ENCODE measurements around the gene SMIM32.

Gene SMIM32

DNA sequence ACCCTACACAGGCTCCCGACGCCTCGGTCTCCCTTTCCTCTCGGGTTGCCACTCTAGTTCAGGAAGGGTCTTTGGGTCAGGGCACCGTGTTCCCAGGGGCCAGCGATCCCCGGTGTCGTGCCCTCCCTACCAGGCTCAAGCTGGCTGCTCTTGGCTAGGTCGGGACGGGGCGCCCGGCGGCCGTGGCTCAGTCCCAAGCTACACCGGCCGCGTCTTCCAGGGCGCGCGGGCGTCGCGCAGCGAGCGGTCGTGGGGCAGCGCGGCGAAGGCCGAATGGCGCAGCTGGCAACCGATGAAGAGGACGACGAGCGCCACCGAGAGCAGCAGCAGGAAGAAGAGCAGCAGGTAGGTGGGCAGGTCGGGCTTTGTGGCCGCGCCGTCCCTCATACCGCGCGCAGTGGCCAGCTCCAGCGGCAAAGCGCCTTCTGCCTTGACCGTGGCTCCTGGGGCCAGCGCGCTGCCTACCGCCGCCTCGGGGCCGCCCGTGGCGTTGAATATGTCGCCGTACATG lies 892 bp downstream of the SMIM32 start:
- DNase-seq (ENCODE audit: low read depth, low spot score) = no peak
- TF ChIP-seq, protein P1, sequence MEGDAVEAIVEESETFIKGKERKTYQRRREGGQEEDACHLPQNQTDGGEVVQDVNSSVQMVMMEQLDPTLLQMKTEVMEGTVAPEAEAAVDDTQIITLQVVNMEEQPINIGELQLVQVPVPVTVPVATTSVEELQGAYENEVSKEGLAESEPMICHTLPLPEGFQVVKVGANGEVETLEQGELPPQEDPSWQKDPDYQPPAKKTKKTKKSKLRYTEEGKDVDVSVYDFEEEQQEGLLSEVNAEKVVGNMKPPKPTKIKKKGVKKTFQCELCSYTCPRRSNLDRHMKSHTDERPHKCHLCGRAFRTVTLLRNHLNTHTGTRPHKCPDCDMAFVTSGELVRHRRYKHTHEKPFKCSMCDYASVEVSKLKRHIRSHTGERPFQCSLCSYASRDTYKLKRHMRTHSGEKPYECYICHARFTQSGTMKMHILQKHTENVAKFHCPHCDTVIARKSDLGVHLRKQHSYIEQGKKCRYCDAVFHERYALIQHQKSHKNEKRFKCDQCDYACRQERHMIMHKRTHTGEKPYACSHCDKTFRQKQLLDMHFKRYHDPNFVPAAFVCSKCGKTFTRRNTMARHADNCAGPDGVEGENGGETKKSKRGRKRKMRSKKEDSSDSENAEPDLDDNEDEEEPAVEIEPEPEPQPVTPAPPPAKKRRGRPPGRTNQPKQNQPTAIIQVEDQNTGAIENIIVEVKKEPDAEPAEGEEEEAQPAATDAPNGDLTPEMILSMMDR (IDR thresholded peaks at IDR 0.05; ENCODE audit: low read depth, low read length) = no peak
- in situ Hi-C loops (cut with HindIII; ENCODE audit: low sequenced_read_pairs) = no loop called here
- H3K4me3 ChIP-seq (ENCODE audit: low read depth, low read length) = no peak overlapping the region

DNA sequence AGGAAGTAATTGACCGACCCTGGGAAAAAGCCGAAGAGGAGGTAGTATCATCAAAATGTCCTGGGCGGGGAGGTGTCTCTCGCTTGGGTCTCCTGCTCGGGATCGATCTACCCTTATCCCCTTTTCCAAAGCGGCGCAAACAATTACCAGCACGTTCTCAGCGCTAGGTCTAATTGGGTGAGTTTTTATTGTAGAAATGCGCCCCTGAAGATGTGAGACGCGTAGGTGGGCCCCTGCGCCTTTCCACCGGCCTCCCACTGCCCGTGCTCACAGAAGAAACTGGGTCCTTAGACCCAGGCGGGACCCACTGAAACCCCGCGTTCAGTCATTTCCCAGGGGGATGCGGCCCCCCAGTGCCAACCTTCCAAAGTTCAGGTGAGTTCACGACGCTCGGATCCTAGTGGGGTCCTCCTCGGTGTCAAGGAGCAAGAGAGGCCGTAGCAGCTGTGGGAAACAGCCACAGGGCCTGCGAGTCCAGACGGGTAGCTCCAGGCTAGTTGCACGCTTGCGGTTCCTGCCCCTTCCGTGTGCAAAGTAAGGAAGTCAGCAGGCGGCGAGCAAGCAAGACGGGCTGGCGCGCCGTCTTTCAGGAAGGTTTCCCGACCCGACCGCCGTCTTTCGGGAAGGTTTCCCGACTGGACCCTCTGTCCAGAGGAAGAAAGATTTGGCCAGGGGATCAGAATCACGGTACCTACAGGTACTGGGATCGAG lies 1.5 kb downstream of the SMIM32 start:
- H3K4me3 ChIP-seq (ENCODE audit: low read depth, low read length) = no peak overlapping the region
- in situ Hi-C loops (cut with HindIII; ENCODE audit: low sequenced_read_pairs) = no loop called here
- DNase-seq (ENCODE audit: low read depth, low spot score) = no peak
- TF ChIP-seq, protein P1 (IDR thresholded peaks at IDR 0.05; ENCODE audit: low read depth, low read length) = no peak

DNA sequence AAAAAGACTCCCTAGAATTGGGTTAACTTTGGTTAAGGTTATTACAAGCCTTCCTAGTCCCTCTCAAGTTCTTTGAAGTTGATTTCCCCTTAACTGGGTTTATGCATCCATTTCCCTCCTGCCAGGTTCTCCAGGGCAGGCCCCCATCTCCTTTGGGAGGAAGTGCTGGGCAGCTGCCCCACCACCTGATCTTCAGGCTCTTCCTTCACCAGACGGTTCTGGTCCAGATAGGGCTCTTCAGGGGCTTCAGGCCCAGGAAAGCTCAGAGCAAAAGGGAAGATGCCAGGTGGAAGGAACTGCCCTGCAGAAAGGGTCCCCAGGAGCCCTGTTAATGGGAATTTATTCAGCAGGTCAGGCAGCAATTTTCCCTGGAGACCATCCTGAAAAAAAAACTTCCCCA lies 2.1 kb downstream of the SMIM32 start:
- TF ChIP-seq, protein P1 (IDR thresholded peaks at IDR 0.05; ENCODE audit: low read depth, low read length) = no peak
- DNase-seq (ENCODE audit: low read depth, low spot score) = no peak
- H3K4me3 ChIP-seq (ENCODE audit: low read depth, low read length) = no peak overlapping the region
- in situ Hi-C loops (cut with HindIII; ENCODE audit: low sequenced_read_pairs) = no loop called here

DNA sequence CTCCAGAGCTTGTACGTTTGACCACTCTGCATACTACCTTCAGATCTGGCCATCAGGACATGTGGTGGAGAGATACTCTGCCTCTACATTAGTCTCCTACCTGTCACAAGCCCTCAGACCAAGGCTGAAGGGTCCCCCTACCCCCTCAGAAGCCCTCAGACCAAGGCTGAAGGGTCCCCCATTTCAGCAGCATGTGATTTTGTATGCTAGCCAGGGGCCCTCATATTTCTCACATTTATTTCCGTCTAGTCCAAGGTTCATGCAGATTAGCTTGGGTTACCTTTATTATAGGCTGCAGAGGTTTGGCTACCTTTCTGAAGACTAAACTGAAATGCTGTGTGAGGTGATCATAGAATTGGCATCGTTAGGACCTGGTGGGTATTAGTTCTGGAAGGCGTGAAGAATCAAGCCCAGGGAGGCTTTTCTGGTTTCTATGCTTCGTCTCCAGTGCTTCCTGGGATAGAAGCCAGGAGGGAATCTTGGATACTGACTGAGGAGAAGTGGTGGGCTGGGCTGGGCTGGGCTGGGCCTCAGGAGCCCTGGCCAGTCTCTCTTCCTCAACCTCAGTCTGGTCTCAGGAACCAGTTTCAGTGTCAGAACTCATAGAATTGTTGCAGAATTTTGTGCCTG lies 2.8 kb downstream of the SMIM32 start:
- in situ Hi-C loops (cut with HindIII; ENCODE audit: low sequenced_read_pairs) = no loop called here
- TF ChIP-seq, protein P1 (IDR thresholded peaks at IDR 0.05; ENCODE audit: low read depth, low read length) = no peak
- DNase-seq (ENCODE audit: low read depth, low spot score) = no peak
- no peak overlapping the region for H3K4me3 ChIP-seq (ENCODE audit: low read depth, low read length)

DNA sequence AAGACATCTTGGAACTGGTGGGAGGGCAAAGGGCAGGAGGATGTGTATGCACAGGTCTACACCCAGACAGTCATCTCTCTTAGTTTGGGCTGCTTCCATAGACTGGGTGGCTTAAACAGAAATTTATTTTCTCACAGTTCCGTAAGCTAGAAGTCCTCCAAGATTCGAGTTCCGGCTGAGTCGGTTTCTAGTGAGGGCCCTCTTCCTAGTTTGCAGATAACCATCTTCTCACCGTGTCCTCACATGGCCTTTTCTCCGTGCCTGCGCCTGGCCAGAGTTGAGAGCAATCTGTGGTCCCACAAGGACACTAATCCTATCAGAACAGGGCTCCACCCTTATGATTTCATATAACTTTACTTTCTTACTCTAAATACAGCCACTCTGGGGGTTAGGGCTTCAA lies 4.1 kb downstream of the SMIM32 start:
- no peak overlapping the region for H3K4me3 ChIP-seq (ENCODE audit: low read depth, low read length)
- TF ChIP-seq, protein P1 (IDR thresholded peaks at IDR 0.05; ENCODE audit: low read depth, low read length) = no peak
- in situ Hi-C loops (cut with HindIII; ENCODE audit: low sequenced_read_pairs) = no loop called here
- DNase-seq (ENCODE audit: low read depth, low spot score) = no peak

DNA sequence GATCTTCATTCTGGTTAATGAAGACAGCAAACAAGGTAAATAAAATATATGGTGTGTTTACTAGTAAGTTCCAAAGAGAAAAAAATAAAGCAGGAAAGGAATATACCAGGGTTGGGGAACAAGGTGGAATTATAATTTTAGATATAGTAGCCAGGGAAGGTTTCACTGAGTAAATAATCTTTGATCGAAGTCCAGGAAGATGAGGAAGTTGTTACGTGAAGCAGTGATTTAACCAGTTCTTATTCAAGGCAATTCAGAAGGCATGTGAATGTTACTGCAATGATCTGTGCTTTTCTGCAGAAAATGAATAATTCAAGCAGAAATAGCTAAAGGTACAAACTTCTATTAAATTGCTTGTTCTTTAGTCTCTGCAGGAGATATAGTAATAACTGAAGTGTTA lies 6.2 kb downstream of the SMIM32 start:
- no peak overlapping the region for H3K4me3 ChIP-seq (ENCODE audit: low read depth, low read length)
- in situ Hi-C loops (cut with HindIII; ENCODE audit: low sequenced_read_pairs) = no loop called here
- TF ChIP-seq, protein P1 (IDR thresholded peaks at IDR 0.05; ENCODE audit: low read depth, low read length) = no peak
- no peak for DNase-seq (ENCODE audit: low read depth, low spot score)

All from astrocyte of the spinal cord (primary cell).